Activated B cell treated with CpG ODN at 0.5 μM for 24 hours (primary cell): ENCODE results near the gene AKT3. TPM values are rescaled to one million over a fixed set of nuclear protein-coding genes. Genes with fewer than 3 reads are reported as not detected.
"Not testable (repeated sequence)": the region's sequence is repeated elsewhere in the genome, so short reads cannot be mapped to it uniquely, and the experiment has no call there.

ENCODE experiments used
- ATAC-seq: fragments of 200-7000 bp; cut with Tn5 transposase; one replicate; pipeline ENCODE4 v1.10.0; 2021; ENCODE audit warnings: low read depth, mild to moderate bottlenecking, moderate library complexity
- CTCF ChIA-PET: fragments of 350-600 bp; sonication (Branson Sonifier 250); formaldehyde crosslinking; loops from one replicate; lab custom pipeline; 2021; ENCODE audit warnings: antibody characterized with exemption; lab: Charles Lee
- POLR2A ChIA-PET: fragments of 350-600 bp; sonication (Branson Sonifier 250); formaldehyde crosslinking; loops from one replicate; lab custom pipeline; 2021; ENCODE audit warnings: antibody characterized with exemption; lab: Charles Lee
- DNase-seq: peaks from one replicate; pipeline ENCODE4 v3.0.0; 2022
- H3K27ac Mint-ChIP-seq: one replicate; pipeline ENCODE4 v1.8.0; 2020; ENCODE audit warnings: mixed read lengths
- H3K27me3 Mint-ChIP-seq: one replicate; pipeline ENCODE4 v1.8.0; 2021; ENCODE audit warnings: mixed read lengths
- H3K36me3 Mint-ChIP-seq: one replicate; pipeline ENCODE4 v1.8.0; 2021; ENCODE audit warnings: low read depth, mixed read lengths
- H3K4me1 Mint-ChIP-seq: one replicate; pipeline ENCODE4 v1.8.0; 2021; ENCODE audit warnings: mixed read lengths
- H3K4me3 Mint-ChIP-seq: one replicate; pipeline ENCODE4 v1.8.0; 2020; ENCODE audit warnings: mild to moderate bottlenecking, mixed read lengths
- H3K9me3 Mint-ChIP-seq: one replicate; pipeline ENCODE4 v1.8.0; 2020; ENCODE audit warnings: mixed read lengths
- intact Hi-C: fragments of 100-400 bp; cut with micrococcal nuclease; formaldehyde crosslinking; loops from one replicate; pipeline ENCODE4 v1.15.1; 2024
- total RNA-seq: library from RNA; stranded (reverse); gene quantifications from 2 replicates; pipeline ENCODE4 v1.2.3, GENCODE V29; 2022
- TF ChIP-seq, protein P1 (sequence below): fragments of 200-600 bp; IDR thresholded peaks from one replicate; pipeline ENCODE4 v1.8.0; 2022; ENCODE audit warnings: antibody characterized with exemption, mild to moderate bottlenecking

The AKT3 gene
- total RNA-seq, 1 donor from 2014 or later, result 63.3 TPM

DNA sequence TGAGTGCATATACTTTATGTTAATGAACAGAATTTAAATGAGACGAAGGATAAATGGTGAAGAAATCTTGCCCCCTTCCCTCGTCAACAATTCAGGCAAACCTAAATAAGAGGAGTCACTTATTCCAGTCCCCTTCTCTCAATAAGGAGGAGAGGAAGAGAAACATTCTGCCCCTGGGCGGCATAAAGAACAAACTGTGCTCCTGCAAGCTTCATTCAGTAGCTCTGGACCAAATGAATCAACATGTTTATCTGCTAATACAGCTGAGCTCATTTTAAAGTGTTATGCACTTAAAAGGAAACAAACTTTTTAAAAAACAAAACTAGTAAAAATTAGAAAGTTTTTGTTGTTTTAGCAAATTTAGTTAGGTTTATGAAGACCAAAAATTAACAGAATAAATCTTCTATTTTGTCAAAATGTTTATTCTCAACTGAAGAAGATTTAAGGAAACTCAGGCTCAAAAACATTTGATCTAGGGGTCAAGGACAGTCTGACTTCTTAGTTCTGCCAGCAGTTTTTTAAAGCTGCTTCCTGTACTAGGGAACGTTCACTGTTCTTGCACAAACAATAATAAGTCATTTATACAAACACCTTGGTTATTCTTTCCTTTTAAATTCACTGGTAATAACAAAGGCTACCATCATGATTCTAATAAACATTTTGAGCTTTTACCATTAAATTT is 58.3 kb downstream of the AKT3 start:
- TF ChIP-seq, protein P1, sequence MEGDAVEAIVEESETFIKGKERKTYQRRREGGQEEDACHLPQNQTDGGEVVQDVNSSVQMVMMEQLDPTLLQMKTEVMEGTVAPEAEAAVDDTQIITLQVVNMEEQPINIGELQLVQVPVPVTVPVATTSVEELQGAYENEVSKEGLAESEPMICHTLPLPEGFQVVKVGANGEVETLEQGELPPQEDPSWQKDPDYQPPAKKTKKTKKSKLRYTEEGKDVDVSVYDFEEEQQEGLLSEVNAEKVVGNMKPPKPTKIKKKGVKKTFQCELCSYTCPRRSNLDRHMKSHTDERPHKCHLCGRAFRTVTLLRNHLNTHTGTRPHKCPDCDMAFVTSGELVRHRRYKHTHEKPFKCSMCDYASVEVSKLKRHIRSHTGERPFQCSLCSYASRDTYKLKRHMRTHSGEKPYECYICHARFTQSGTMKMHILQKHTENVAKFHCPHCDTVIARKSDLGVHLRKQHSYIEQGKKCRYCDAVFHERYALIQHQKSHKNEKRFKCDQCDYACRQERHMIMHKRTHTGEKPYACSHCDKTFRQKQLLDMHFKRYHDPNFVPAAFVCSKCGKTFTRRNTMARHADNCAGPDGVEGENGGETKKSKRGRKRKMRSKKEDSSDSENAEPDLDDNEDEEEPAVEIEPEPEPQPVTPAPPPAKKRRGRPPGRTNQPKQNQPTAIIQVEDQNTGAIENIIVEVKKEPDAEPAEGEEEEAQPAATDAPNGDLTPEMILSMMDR, result no peak
- H3K27ac Mint-ChIP-seq, result no peak overlapping the region
- POLR2A ChIA-PET, result no interaction called here
- CTCF ChIA-PET, result no interaction called here
- H3K4me3 Mint-ChIP-seq, result no peak overlapping the region
- ATAC-seq, result no peak
- DNase-seq, result no peak
- intact Hi-C loops, result no loop called here
- no peaks in the 10 kb centered on the region for H3K27me3 Mint-ChIP-seq
- H3K4me1 Mint-ChIP-seq, result peaks cover 18% of the 10 kb centered on the region
- H3K9me3 Mint-ChIP-seq, result no peaks in the 10 kb centered on the region
- H3K36me3 Mint-ChIP-seq, result peaks cover 15% of the 10 kb centered on the region

DNA sequence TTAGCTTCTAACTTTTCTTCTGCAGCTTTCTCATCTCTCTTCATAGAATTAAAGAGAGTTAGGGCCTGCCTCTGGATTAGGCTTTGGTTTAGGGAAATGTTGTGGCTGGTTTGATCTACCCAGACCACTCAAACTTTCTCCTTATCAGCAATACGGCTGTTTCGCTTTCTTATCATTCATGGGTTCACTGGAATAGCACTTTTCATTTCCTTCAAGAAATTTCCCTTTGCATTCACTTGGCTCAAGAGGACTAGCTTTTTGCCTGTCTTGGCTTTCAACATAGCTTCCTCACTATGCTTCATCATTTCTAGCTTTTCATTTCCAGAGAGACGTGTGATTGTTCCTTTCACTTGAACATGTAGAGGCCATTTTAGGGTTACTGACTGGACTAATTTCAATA is 59.6 kb downstream of the AKT3 start:
- ChIA-PET CTCF (no interaction called here), POLR2A (no interaction called here)
- no peak overlapping the region for H3K4me3 Mint-ChIP-seq

DNA sequence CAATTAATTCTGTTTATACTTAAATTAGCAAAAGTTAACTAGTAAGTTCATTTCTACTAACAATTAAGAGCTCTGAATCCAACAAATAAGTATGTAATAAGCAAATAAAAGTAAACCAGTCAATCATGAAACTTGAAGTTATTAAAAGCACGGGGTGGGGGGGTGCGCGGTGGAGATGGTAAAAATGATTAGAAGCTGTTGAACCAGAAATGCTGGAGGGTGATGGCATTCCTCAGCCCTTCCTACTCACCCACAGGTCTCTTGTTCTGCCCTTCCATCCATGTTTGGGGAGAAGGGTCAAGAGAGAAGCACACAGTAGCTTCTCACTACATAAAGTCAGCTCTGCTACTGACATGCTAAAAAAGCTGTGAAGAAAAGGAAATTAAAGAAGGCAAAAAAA is 63.5 kb downstream of the AKT3 start:
- no peak for ATAC-seq
- H3K27me3 Mint-ChIP-seq, result no peaks in the 10 kb centered on the region
- CTCF ChIA-PET, result interaction anchor here (0.8 kb wide), 1 partner anchor 29 kb away, joined by 3 read pairs; no protein-coding TSS in a partner anchor
- H3K27ac Mint-ChIP-seq, result no peak overlapping the region
- no peak overlapping the region for H3K4me3 Mint-ChIP-seq
- TF ChIP-seq, protein P1, result no peak
- no peak for DNase-seq
- no peaks in the 10 kb centered on the region for H3K9me3 Mint-ChIP-seq
- POLR2A ChIA-PET, result interaction anchor here (0.7 kb wide), 1 partner anchor 61 kb away, joined by 8 read pairs; no protein-coding TSS in a partner anchor
- intact Hi-C loops, result no loop called here
- peaks cover 5% of the 10 kb centered on the region for H3K4me1 Mint-ChIP-seq
- peaks cover 7% of the 10 kb centered on the region for H3K36me3 Mint-ChIP-seq

More for the DNA sequence above, 59.6 kb downstream of the AKT3 start:
- ATAC-seq (no peak), DNase-seq (no peak)
- Mint-ChIP-seq H3K4me1 (peaks cover 20% of the 10 kb centered on the region), H3K36me3 (peaks cover 12% of the 10 kb centered on the region), H3K27me3 (no peaks in the 10 kb centered on the region), H3K9me3 (no peaks in the 10 kb centered on the region), H3K27ac (no peak overlapping the region)
- TF ChIP-seq, protein P1, result no peak
- intact Hi-C loops, result no loop called here

DNA sequence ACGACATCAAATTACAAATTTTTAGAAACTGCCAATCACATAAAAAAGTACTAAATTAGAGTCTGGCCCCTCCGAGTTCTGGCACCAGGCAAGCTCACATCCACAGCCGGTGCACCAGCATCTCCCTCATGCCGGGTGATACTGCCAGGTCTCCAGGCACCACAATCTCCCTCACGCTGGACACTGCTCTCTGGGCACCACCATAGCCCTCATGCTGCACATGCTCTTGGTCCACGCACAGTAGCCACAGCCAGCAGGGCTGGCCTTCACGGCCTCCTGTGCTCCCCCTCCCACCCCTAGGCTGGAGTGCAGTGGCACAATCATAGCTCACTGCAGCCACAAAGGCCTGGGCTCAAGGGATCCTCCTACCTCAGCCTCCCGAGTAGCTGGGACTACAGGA is 65.5 kb downstream of the AKT3 start:
- no peak for ATAC-seq
- H3K4me1 Mint-ChIP-seq, result peaks cover 5% of the 10 kb centered on the region
- POLR2A ChIA-PET, result interaction anchor here (0.6 kb wide), 1 partner anchor 65 kb away, joined by 3 read pairs; no protein-coding TSS in a partner anchor

DNA sequence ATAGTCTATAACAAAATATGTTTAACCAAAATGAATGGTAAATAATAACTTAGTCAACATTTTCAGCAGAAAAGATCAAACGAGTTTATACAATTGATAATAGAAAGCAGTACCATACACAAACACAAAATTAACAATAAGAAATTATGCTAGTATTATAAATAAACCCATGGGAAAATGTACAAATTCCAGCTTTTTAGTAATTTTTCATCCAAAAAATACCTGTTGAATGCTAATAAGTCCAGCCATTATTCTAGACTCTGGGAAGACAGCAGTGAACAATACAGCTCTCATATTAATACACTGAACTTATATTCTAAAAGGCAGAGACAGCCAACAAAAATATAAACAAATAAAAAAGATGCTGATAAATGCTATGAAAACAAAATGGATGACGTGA is 66.3 kb downstream of the AKT3 start:
- DNase-seq (no peak), ATAC-seq (no peak)
- Mint-ChIP-seq H3K9me3 (no peaks in the 10 kb centered on the region), H3K4me1 (peaks cover 5% of the 10 kb centered on the region), H3K27ac (no peak overlapping the region), H3K4me3 (no peak overlapping the region), H3K27me3 (no peaks in the 10 kb centered on the region), H3K36me3 (peaks cover 7% of the 10 kb centered on the region)
- ChIA-PET POLR2A (no interaction called here), CTCF (no interaction called here)
- TF ChIP-seq, protein P1, result no peak
- intact Hi-C loops, result no loop called here

More for the DNA sequence above, 65.5 kb downstream of the AKT3 start:
- CTCF ChIA-PET, result interaction anchor here (0.6 kb wide), 1 partner anchor 496 kb away, joined by 4 read pairs; no protein-coding TSS in a partner anchor
- Mint-ChIP-seq H3K27me3 (no peaks in the 10 kb centered on the region), H3K9me3 (no peaks in the 10 kb centered on the region), H3K27ac (no peak overlapping the region), H3K4me3 (no peak overlapping the region), H3K36me3 (peaks cover 7% of the 10 kb centered on the region)
- intact Hi-C loops, result no loop called here
- TF ChIP-seq, protein P1, result no peak
- no peak for DNase-seq

DNA sequence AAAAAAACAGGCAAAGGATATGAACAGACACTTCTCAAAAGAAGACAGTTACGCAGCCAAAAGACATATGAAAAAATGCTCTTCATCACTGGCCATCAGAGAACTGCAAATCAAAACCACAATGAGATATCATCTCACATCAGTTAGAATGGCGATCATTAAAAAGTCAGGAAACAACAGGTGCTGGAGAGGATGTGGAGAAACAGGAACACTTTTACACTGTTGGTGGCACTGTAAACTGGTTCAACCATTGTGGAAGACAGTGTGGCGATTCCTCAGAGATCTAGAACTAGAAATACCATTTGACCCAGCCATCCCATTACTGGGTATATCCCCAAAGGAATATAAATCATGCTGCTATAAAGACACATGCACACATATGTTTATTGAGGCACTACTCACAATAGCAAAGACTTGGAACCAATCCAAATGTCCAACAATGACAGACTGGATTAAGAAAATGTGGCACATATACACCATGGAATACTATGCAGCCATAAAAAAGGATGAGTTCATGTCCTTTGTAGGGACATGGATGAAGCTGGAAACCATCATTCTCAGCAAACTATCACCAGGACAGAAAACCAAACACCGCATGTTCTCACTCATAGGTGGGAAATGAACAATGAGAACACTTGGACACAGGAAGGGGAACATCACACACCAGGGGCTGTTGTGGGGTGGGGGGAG is 77.5 kb downstream of the AKT3 start:
- POLR2A ChIA-PET, DNase-seq, H3K27ac Mint-ChIP-seq, H3K4me1 Mint-ChIP-seq, intact Hi-C loops, CTCF ChIA-PET, H3K4me3 Mint-ChIP-seq, ATAC-seq, H3K27me3 Mint-ChIP-seq: not testable (repeated sequence)
- Mint-ChIP-seq H3K36me3 (peaks cover 37% of the 10 kb centered on the region), H3K9me3 (peaks cover 12% of the 10 kb centered on the region)
